CD4-positive, alpha-beta T cell (primary cell): ENCODE measurements around the gene MAOA. TPM values are rescaled to one million over a fixed set of nuclear protein-coding genes. Genes with fewer than 3 reads are reported as not detected.

Experiments
- ATAC-seq: fragments of 200-7000 bp; cut with Tn5 transposase; one replicate; pipeline ENCODE4 v1.10.0; 2022; ENCODE audit warnings: mild to moderate bottlenecking; ENCODE audit not compliant: poor library complexity
- CTCF ChIA-PET: fragments of 350-600 bp; sonication (Branson Sonifier 250); formaldehyde crosslinking; loops from one replicate; lab custom pipeline; 2021; ENCODE audit warnings: antibody characterized with exemption, inconsistent platforms; lab: Charles Lee
- POLR2A ChIA-PET: fragments of 350-600 bp; sonication (Branson Sonifier 250); formaldehyde crosslinking; loops from one replicate; lab custom pipeline; 2021; ENCODE audit warnings: antibody characterized with exemption, inconsistent platforms; lab: Charles Lee
- DNase-seq, 14 experiments: peaks; one replicate each; pipeline ENCODE4 v3.0.0-alpha.2; 2013 to 2020; ENCODE audit warnings: mixed read lengths in 2 of 14
- H3K27ac ChIP-seq, 2 donors: one replicate each; pipeline versions ENCODE4 v1.5.1 to v1.7.0; 2013; ENCODE audit warnings: low read length in 2 of 2, low read depth in 1 of 2, mild to moderate bottlenecking in 1 of 2
- H3K27me3 ChIP-seq, 2 experiments: 1 replicate in 1 of 2; 2 replicates in 1 of 2; pipeline versions ENCODE4 v1.6.1 to v1.7.0; 2013; ENCODE audit warnings: low read length in 2 of 2, control low read depth in 1 of 2, mild to moderate bottlenecking in 1 of 2, moderate library complexity in 1 of 2; ENCODE audit not compliant: insufficient read depth in 2 of 2, control insufficient read depth in 1 of 2
- H3K36me3 ChIP-seq: one replicate; pipeline ENCODE4 v1.6.1; 2013; ENCODE audit warnings: low read length, control low read depth; ENCODE audit not compliant: insufficient read depth
- H3K4me1 ChIP-seq: one replicate; pipeline ENCODE4 v1.6.1; 2013; ENCODE audit warnings: low read length, control low read depth; ENCODE audit not compliant: insufficient read depth
- H3K4me3 ChIP-seq: one replicate; pipeline ENCODE4 v1.5.1; 2013; ENCODE audit warnings: mild to moderate bottlenecking, low read length, moderate library complexity
- H3K9me3 ChIP-seq, 2 experiments: 1 replicate in 1 of 2; 2 replicates in 1 of 2; pipeline versions ENCODE4 v1.6.1 to v1.7.0; 2013; ENCODE audit warnings: low read length in 2 of 2, mild to moderate bottlenecking in 2 of 2, control low read depth in 1 of 2, moderate library complexity in 1 of 2; ENCODE audit not compliant: control insufficient read depth in 1 of 2, insufficient read depth in 1 of 2
- H3K27ac Mint-ChIP-seq: one replicate; pipeline ENCODE4 v1.8.0; 2020; ENCODE audit warnings: mixed read lengths
- H3K27me3 Mint-ChIP-seq: one replicate; pipeline ENCODE4 v1.8.0; 2021; ENCODE audit warnings: mixed read lengths
- H3K36me3 Mint-ChIP-seq: one replicate; pipeline ENCODE4 v1.8.0; 2021; ENCODE audit warnings: low read depth, mixed read lengths
- H3K4me1 Mint-ChIP-seq: one replicate; pipeline ENCODE4 v1.8.0; 2021; ENCODE audit warnings: low read depth, mixed read lengths
- H3K4me3 Mint-ChIP-seq: one replicate; pipeline ENCODE4 v1.8.0; 2020; ENCODE audit warnings: mild to moderate bottlenecking, mixed read lengths
- H3K9me3 Mint-ChIP-seq: one replicate; pipeline ENCODE4 v1.8.0; 2020; ENCODE audit warnings: mixed read lengths
- CTCF ChIP-seq: fragments of 200-600 bp; IDR thresholded peaks from one replicate; pipeline ENCODE4 v1.8.0; 2022; ENCODE audit warnings: antibody characterized with exemption, mild to moderate bottlenecking
- intact Hi-C, 2 experiments: fragments of 100-400 bp; cut with DNase I in 1 of 2; cut with micrococcal nuclease in 1 of 2; formaldehyde crosslinking; loops; one replicate each; pipeline versions ENCODE4 v1.15.1 to v1.9.0; 2023 to 2025; cut with DNase I, micrococcal nuclease
- total RNA-seq, 174 experiments: library from RNA in 2 of 174; stranded (reverse) in 2 of 174; gene quantifications; one replicate each; pipeline ENCODE4 v1.2.3 and lab custom pipeline; 2021 to 2026

Gene MAOA
- total RNA-seq, 2 experiments from 2014 or later: not detected

GRCh38 chrX:43745938-43746721, 90.0 kb downstream of the MAOA start:
- H3K27me3 Mint-ChIP-seq: no peaks in the 10 kb centered on the region
- no peaks in the 10 kb centered on the region for H3K9me3 Mint-ChIP-seq
- Histone ChIP-seq H3K4me1 (no peaks in the 10 kb centered on the region), H3K4me3 (no peak overlapping the region), H3K27ac (no peak overlapping the region), H3K9me3 (no peaks in the 10 kb centered on the region), H3K36me3 (no peaks in the 10 kb centered on the region), H3K27me3 (no peaks in the 10 kb centered on the region)
- no peak for ATAC-seq
- CTCF ChIA-PET: no interaction called here
- POLR2A ChIA-PET: no interaction called here
- H3K27ac Mint-ChIP-seq: no peak overlapping the region
- intact Hi-C loops: no loop called here
- H3K4me1 Mint-ChIP-seq: no peaks in the 10 kb centered on the region
- H3K4me3 Mint-ChIP-seq: no peak overlapping the region
- DNase-seq: no peak
- no peak for TF ChIP-seq CTCF
- H3K36me3 Mint-ChIP-seq: no peaks in the 10 kb centered on the region

- CTCF ChIA-PET: no interaction called here
- Mint-ChIP-seq H3K9me3 (no peaks in the 10 kb centered on the region), H3K4me1 (no peaks in the 10 kb centered on the region), H3K4me3 (no peak overlapping the region), H3K36me3 (no peaks in the 10 kb centered on the region), H3K27me3 (no peaks in the 10 kb centered on the region), H3K27ac (no peak overlapping the region)
- no peaks in the 10 kb centered on the region for H3K27me3 ChIP-seq
- intact Hi-C loops: no loop called here
- no peak overlapping the region for H3K4me3 ChIP-seq
- TF ChIP-seq CTCF: no peak
- no peaks in the 10 kb centered on the region for H3K9me3 ChIP-seq
- ATAC-seq: no peak
- no peak for DNase-seq
- no peak overlapping the region for H3K27ac ChIP-seq
- no peaks in the 10 kb centered on the region for H3K4me1 ChIP-seq
- H3K36me3 ChIP-seq: no peaks in the 10 kb centered on the region
- POLR2A ChIA-PET: no interaction called here
Measured at GRCh38 chrX:43747476-43747875, 91.4 kb downstream of the MAOA start.

- Mint-ChIP-seq H3K4me3 (no peak overlapping the region), H3K9me3 (no peaks in the 10 kb centered on the region), H3K27me3 (no peaks in the 10 kb centered on the region), H3K36me3 (no peaks in the 10 kb centered on the region), H3K4me1 (no peaks in the 10 kb centered on the region), H3K27ac (no peak overlapping the region)
- ATAC-seq (peak; percentile 70), DNase-seq (peak; percentile 1 to 72 (median 19))
- ChIA-PET CTCF (interaction anchor here (0.8 to 1.5 kb wide), 3 partner anchors 10 to 1969 kb away, joined by 3 to 5 read pairs (median 4); no protein-coding TSS in a partner anchor), POLR2A (interaction anchor here (1.5 kb wide), 1 partner anchor 193 kb away, joined by 3 read pairs; no protein-coding TSS in a partner anchor)
- intact Hi-C loops: loop anchor here (1.0 to 5.0 kb wide), 6 partner anchors 189 to 1969 kb away; no protein-coding TSS in a partner anchor
- Histone ChIP-seq H3K36me3 (no peaks in the 10 kb centered on the region), H3K4me3 (no peak overlapping the region), H3K27ac (no peak overlapping the region), H3K4me1 (no peaks in the 10 kb centered on the region), H3K9me3 (no peaks in the 10 kb centered on the region), H3K27me3 (no peaks in the 10 kb centered on the region)
- TF ChIP-seq CTCF: peak; percentile 63
Measured at GRCh38 chrX:43750248-43750676, 94.2 kb downstream of the MAOA start.
